GM12864 (cell line): ENCODE measurements around the gene AFF2.

Experiments used
- DNase-seq: peaks from one replicate; pipeline ENCODE4 v3.0.0-alpha.2; 2011; ENCODE audit warnings: low read depth
- H3K4me3 ChIP-seq: 2 replicates; pipeline ENCODE4 v1.5.1; 2011; ENCODE audit warnings: mild to moderate bottlenecking, low read depth, low read length, control low read depth
- TF ChIP-seq, protein P1 (sequence below): IDR thresholded peaks from 2 replicates; pipeline ENCODE4 v1.5.1; 2011; ENCODE audit warnings: low read depth, mild to moderate bottlenecking, moderate library complexity, low read length, control low read depth, inconsistent platforms; ENCODE audit errors: missing control alignments

The AFF2 gene

DNA sequence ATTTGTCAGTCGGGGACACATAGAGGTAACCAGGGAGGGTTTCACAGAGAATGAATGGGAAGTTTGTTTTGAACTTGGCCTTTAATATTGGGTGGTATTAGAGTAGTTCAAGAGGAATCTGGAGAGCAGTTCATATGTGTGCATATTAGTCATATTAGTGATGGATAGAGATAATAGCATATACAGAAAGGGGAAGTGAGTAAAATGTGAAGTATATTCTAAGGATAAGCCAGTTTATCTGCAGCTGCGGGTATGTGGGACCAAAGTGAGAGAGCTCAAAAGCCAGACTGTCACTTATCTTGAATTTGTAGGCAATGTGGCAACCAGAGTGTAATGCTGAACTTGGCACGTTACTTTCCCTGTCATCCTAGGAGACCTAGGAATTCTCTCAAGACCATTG lies 169.9 kb downstream of the AFF2 start:
- TF ChIP-seq, protein P1, sequence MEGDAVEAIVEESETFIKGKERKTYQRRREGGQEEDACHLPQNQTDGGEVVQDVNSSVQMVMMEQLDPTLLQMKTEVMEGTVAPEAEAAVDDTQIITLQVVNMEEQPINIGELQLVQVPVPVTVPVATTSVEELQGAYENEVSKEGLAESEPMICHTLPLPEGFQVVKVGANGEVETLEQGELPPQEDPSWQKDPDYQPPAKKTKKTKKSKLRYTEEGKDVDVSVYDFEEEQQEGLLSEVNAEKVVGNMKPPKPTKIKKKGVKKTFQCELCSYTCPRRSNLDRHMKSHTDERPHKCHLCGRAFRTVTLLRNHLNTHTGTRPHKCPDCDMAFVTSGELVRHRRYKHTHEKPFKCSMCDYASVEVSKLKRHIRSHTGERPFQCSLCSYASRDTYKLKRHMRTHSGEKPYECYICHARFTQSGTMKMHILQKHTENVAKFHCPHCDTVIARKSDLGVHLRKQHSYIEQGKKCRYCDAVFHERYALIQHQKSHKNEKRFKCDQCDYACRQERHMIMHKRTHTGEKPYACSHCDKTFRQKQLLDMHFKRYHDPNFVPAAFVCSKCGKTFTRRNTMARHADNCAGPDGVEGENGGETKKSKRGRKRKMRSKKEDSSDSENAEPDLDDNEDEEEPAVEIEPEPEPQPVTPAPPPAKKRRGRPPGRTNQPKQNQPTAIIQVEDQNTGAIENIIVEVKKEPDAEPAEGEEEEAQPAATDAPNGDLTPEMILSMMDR: no peak
- no peak for DNase-seq
- H3K4me3 ChIP-seq: no peak overlapping the region

DNA sequence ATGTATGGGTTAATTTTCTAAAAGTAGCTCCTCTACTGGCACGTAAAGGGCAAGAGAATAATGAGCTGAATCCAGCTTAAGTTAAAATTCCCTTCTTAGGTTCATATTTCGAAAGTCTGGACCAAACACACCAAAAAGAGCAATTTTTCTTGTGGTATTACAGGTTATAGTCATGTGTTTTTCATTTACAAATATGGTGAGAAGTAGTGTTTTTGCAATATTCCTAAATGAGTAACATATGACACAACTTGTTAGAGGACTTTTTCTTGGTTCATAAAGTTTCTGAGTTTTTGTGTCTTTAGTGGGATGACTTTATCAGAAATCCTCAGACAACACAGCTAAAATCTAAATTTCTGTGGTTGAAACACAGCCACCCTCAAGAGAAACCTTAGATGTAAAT lies 172.1 kb downstream of the AFF2 start:
- no peak overlapping the region for H3K4me3 ChIP-seq
- TF ChIP-seq, protein P1: no peak
- no peak for DNase-seq

DNA sequence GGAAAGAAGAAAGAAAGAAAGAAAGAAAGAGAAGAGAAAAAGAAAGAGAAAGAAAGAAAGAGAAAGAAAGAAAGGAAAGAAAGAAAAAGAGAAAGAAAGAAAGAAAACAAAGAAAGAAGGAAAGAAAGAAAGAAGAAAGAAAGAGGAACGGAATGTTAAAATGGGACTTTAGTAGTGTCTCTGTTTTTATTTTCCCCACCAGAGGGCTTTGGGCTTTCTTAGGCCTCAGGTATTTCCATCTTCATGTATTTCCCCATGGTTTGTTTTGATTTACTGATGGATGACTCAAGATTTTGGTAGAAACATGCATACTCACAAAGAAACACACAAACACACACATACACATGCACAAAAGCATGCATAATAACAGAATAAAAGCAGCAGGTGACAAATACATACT lies 181.2 kb downstream of the AFF2 start:
- H3K4me3 ChIP-seq: no peak overlapping the region
- TF ChIP-seq, protein P1: no peak
- DNase-seq: no peak

DNA sequence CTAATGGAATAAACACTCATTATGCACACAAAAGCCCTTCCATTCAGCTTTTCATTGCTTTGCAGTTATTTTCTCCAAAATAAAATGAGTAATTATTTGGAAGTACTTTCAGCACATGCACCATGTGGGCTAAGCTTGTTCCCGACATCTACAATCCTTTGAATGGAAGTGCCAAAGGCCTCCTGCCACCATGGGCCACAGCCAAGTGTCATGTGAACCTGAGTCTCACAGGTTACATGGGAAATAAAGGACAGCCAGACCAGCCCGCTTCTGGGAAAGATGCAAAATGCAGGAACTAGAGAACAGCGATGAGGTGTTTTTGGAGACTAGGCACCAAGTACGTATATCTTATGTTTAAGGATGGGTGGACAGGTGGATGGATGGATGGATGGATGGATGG lies 181.8 kb downstream of the AFF2 start:
- H3K4me3 ChIP-seq: no peak overlapping the region
- no peak for DNase-seq
- TF ChIP-seq, protein P1: no peak

DNA sequence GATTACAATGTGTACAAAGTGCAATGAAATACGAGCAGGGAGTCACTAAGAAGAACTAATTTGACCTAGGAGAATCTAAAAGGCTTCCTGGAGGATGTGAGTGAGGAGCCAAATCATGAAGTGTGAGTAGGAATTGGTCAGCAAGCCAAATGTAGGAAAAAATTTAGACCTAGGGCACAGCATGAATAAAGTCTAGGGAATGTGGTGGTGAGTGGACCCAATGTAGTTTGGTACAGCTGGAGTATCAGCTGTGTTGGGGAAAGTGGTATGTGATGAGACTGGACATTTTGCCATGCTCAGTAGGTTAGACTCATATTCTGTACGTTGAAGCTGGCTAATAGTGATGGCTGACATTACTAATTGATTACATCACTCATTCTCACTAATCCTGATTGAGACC lies 191.0 kb downstream of the AFF2 start:
- no peak overlapping the region for H3K4me3 ChIP-seq
- no peak for DNase-seq
- TF ChIP-seq, protein P1: no peak

DNA sequence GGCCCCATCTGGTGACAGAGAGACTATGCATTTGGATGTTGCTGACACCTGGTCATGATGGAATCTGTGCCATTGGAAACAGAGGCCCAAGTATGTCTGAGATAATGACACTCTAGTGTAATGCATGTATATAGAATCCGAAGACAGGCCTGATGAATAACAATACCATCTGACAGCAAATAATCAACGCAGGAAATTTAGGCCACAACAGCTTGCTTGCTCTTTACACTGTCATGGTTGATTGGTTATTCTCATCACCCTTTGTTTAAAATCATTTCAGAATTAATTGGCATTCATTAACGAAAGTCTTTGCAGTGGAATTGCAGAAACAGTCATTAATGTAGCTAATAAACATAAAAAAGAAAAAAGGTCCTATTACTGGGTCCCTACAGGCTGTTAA lies 194.8 kb downstream of the AFF2 start:
- DNase-seq: no peak
- TF ChIP-seq, protein P1: no peak

DNA sequence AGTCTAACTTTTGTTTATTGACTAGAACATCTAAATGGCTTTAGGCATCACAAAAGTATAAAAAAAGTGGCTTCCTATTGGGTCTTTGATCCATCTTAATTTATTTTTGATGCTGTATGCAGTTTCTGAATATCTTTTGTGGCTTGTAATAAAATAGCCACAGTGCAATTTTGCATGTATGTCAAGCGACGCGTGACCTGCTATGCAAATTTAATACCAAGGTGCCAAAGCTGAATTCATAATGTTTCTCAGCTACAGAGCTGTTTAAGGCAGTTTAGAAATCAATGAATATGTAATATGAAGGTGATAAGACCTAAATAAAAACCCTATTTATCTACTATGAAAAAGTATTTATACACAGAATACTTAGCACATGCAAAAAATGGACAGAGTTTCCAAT lies 197.8 kb downstream of the AFF2 start:
- TF ChIP-seq, protein P1: no peak
- no peak for DNase-seq
- no peak overlapping the region for H3K4me3 ChIP-seq

More for the DNA sequence above, 194.8 kb downstream of the AFF2 start:
- H3K4me3 ChIP-seq: no peak overlapping the region
